ENCODE results near the gene GLMP. TPM values are rescaled to one million over a fixed set of nuclear protein-coding genes. Genes with fewer than 3 reads are reported as not detected.

Gene GLMP
- total and polyA plus RNA-seq, 2 donors (not counting 1 experiment from before 2014, with no cell fraction given) = 10.2 to 21.2 TPM

GRCh38 chr1:156281693-156282478 is 13.6 kb downstream of the GLMP start:
- peaks cover 0 to 26% of the 10 kb centered on the region in 2 experiments for H3K36me3 ChIP-seq (replicated peaks in 1 of 2; ENCODE audit: control extremely low read depth in 1 of 2, control insufficient read depth in 1 of 2, extremely low read depth in 1 of 2, insufficient read depth in 2 of 2, low read length in 1 of 2)
- peak overlapping the region; percentile 86 for H2AFZ ChIP-seq (ENCODE audit: insufficient read depth, low read depth, low read length, poor library complexity, severe bottlenecking)
- H3K27me3 ChIP-seq (replicated peaks in 1 of 4; ENCODE audit: control extremely low read depth in 1 of 4, control insufficient read depth in 3 of 4, insufficient read depth in 4 of 4, low read length in 3 of 4) = no peaks in the 10 kb centered on the region

More at GRCh38 chr1:156281693-156282478, 13.6 kb downstream of the GLMP start:
- H3K27ac ChIP-seq (ENCODE audit: low read length in 2 of 2) = peak overlapping the region; percentile 79 to 89
- no peak for ATAC-seq (ENCODE audit: low read depth)
- H3K4me3 Mint-ChIP-seq = peak overlapping the region; percentile 98
- peaks cover 24% of the 10 kb centered on the region for H4K20me1 ChIP-seq (ENCODE audit: control insufficient read depth, insufficient read depth, low read length, poor library complexity, severe bottlenecking)
- H3K4me1 ChIP-seq (ENCODE audit: control insufficient read depth in 2 of 2, insufficient read depth in 2 of 2, low read length in 2 of 2) = peaks cover 20 to 28% of the 10 kb centered on the region in 2 donors
- H3K4me2 ChIP-seq (replicated peaks; ENCODE audit: low read depth, low read length, poor library complexity, severe bottlenecking) = peak overlapping the region; percentile 80
- H3K4me3 ChIP-seq (ENCODE audit: control extremely low read depth in 1 of 5, extremely low read depth in 1 of 5, insufficient read depth in 1 of 5, low read depth in 2 of 5, low read length in 4 of 5) = peak overlapping the region; percentile 74 to 96 (median 83)
- H3K27me3 Mint-ChIP-seq = no peaks in the 10 kb centered on the region
- TF ChIP-seq CTCF (IDR thresholded peaks at IDR 0.05) (no peak), EZH2 (IDR thresholded peaks at IDR 0.05; ENCODE audit: borderline replicate concordance, insufficient read depth, low read depth, low read length, poor library complexity, severe bottlenecking) (no peak)
- WGBS (ENCODE audit: insufficient coverage) = 7% methylated on average over 18 of the region's 22 CpGs
- H3K27ac Mint-ChIP-seq = peak overlapping the region; percentile 98
- intact Hi-C loops (cut with micrococcal nuclease) = loop anchor here (1.0 to 5.0 kb wide), 6 partner anchors 56 to 1955 kb away; partner anchors contain the start of genes ATP8B2, CCT3, LAMTOR2 and PMF1
- ChIA-PET CTCF (interaction anchor here (0.6 to 1.5 kb wide), 6 partner anchors 11 to 229 kb away, joined by 3 to 4 read pairs (median 3); partner anchors contain the start of gene UBQLN4), POLR2A (interaction anchor here (2.2 to 2.8 kb wide), 2 partner anchors 10 to 69 kb away, joined by 5 to 9 read pairs; partner anchors contain the start of gene PMF1)
- H3K79me2 ChIP-seq (ENCODE audit: control insufficient read depth, insufficient read depth, low read length) = peaks cover 63% of the 10 kb centered on the region
- no peaks in the 10 kb centered on the region for H3K9me3 Mint-ChIP-seq (ENCODE audit: insufficient read depth)
- peak; percentile 44 for DNase-seq
- H3K4me1 Mint-ChIP-seq = peaks cover 39% of the 10 kb centered on the region
- no peaks in the 10 kb centered on the region for H3K9me3 ChIP-seq (ENCODE audit: control extremely low read depth in 1 of 3, control insufficient read depth in 2 of 3, insufficient read depth in 1 of 3, low read length in 2 of 3)
- H3K9ac ChIP-seq (ENCODE audit: low read length) = peak overlapping the region; percentile 91
